Fibroblast of lung (primary cell): ENCODE measurements around the gene MAPT.

ENCODE experiments used
- EZH2 ChIP-seq: IDR thresholded peaks from 2 replicates; pipeline ENCODE4 v1.5.1; 2012; ENCODE audit warnings: low read length, control low read depth, mild to moderate bottlenecking; ENCODE audit errors: missing control alignments
- TF ChIP-seq, protein P1 (sequence below), 2 donors: IDR thresholded peaks in 1 of 2; conservative IDR thresholded peaks in 1 of 2; 1 replicate in 1 of 2; 2 replicates in 1 of 2; pipeline ENCODE4 v1.5.1; 2011 to 2012; ENCODE audit warnings: low read length in 2 of 2, control low read depth in 1 of 2, inconsistent platforms in 1 of 2, low read depth in 1 of 2, mild to moderate bottlenecking in 1 of 2

DNA sequence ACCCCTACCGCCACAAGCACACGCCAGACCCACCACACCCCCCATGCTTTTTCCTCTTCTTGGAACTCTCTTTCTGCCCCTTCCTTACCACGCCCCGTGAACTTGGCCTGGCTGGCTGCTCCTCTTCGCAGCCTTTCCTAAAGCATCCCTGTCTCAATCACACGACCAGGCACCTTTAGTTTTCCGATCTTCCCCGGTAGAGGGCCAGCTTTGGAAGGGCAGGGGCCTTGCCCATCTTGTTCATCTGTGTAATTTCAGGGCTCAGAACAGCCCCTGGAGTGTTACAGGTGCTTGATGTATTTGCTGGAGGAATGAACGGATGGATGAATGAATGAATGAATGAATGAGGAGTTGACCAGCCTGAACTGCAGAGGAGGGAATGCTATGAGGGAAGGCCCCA lies 45.9 kb upstream of the MAPT start:
- TF ChIP-seq, protein P1, sequence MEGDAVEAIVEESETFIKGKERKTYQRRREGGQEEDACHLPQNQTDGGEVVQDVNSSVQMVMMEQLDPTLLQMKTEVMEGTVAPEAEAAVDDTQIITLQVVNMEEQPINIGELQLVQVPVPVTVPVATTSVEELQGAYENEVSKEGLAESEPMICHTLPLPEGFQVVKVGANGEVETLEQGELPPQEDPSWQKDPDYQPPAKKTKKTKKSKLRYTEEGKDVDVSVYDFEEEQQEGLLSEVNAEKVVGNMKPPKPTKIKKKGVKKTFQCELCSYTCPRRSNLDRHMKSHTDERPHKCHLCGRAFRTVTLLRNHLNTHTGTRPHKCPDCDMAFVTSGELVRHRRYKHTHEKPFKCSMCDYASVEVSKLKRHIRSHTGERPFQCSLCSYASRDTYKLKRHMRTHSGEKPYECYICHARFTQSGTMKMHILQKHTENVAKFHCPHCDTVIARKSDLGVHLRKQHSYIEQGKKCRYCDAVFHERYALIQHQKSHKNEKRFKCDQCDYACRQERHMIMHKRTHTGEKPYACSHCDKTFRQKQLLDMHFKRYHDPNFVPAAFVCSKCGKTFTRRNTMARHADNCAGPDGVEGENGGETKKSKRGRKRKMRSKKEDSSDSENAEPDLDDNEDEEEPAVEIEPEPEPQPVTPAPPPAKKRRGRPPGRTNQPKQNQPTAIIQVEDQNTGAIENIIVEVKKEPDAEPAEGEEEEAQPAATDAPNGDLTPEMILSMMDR (conservative IDR thresholded peaks at IDR 0.05 in 1 of 2, IDR thresholded peaks at IDR 0.05 in 1 of 2; ENCODE audit: low read depth in 1 of 2, low read length in 2 of 2), result no peak
- TF ChIP-seq EZH2, result no peak
